Astrocyte of the cerebellum (primary cell): ENCODE results near the gene TMTC2.
"Not testable (repeated sequence)": the region's sequence is repeated elsewhere in the genome, so short reads cannot be mapped to it uniquely, and the experiment has no call there.

Source experiments
- DNase-seq: peaks from one replicate; pipeline ENCODE4 v3.0.0-alpha.2; 2011; ENCODE audit warnings: low read depth
- H3K4me3 ChIP-seq: 2 replicates; pipeline ENCODE4 v1.5.1; 2011; ENCODE audit warnings: mild to moderate bottlenecking, low read depth, low read length, moderate library complexity
- CTCF ChIP-seq: IDR thresholded peaks from 2 replicates; pipeline ENCODE4 v1.5.1; 2012; ENCODE audit warnings: low read length, low read depth, moderate library complexity, mild to moderate bottlenecking; ENCODE audit errors: missing control alignments
- in situ Hi-C: cut with HindIII; loops from 2 replicates; pipeline ENCODE4 v1.10.0; 2017; ENCODE audit warnings: low sequenced_read_pairs

The TMTC2 gene

GRCh38 chr12:82756303-82756702 is 69.6 kb downstream of the TMTC2 start:
- in situ Hi-C loops, result loop anchor here (5.0 kb wide), 1 partner anchor 106 kb away; no protein-coding TSS in a partner anchor
- no peak for DNase-seq
- no peak for TF ChIP-seq CTCF
- H3K4me3 ChIP-seq, result no peak overlapping the region

GRCh38 chr12:82757059-82757458 is 70.4 kb downstream of the TMTC2 start:
- no peak overlapping the region for H3K4me3 ChIP-seq
- no peak for TF ChIP-seq CTCF
- DNase-seq, result no peak
- in situ Hi-C loops, result loop anchor here (5.0 kb wide), 1 partner anchor 105 kb away; no protein-coding TSS in a partner anchor

GRCh38 chr12:82757656-82758055 is 71.0 kb downstream of the TMTC2 start:
- H3K4me3 ChIP-seq, result no peak overlapping the region
- no peak for TF ChIP-seq CTCF
- DNase-seq, result no peak
- in situ Hi-C loops, result loop anchor here (5.0 kb wide), 1 partner anchor 105 kb away; no protein-coding TSS in a partner anchor

GRCh38 chr12:82758749-82759330 is 72.1 kb downstream of the TMTC2 start:
- in situ Hi-C loops, result loop anchor here (5.0 kb wide), 1 partner anchor 103 kb away; no protein-coding TSS in a partner anchor
- no peak for TF ChIP-seq CTCF
- DNase-seq, result no peak
- H3K4me3 ChIP-seq, result no peak overlapping the region

- H3K4me3 ChIP-seq, result no peak overlapping the region
- DNase-seq, result no peak
- no peak for TF ChIP-seq CTCF
- in situ Hi-C loops, result no loop called here
Measured at GRCh38 chr12:82760423-82760822, 73.7 kb downstream of the TMTC2 start.

GRCh38 chr12:82765206-82765605 is 78.5 kb downstream of the TMTC2 start:
- in situ Hi-C loops, DNase-seq: not testable (repeated sequence)

GRCh38 chr12:82765971-82766705 is 79.4 kb downstream of the TMTC2 start:
- H3K4me3 ChIP-seq, result no peak overlapping the region
- no peak for TF ChIP-seq CTCF
- in situ Hi-C loops, result no loop called here
- DNase-seq, result no peak

More at GRCh38 chr12:82765206-82765605, 78.5 kb downstream of the TMTC2 start:
- not testable (repeated sequence) for H3K4me3 ChIP-seq
